ENCODE data around the gene TAF12. TPM values are rescaled to one million over a fixed set of nuclear protein-coding genes. Genes with fewer than 3 reads are reported as not detected.
A peak's percentile ranks its signal among the peaks of the same experiment; 100 is the strongest.

Gene TAF12
- polyA plus RNA-seq, 1 donor (not counting 4 experiments of a cell fraction or from before 2014, with no cell fraction given): 56.9 TPM

- DNase-seq (ENCODE audit: low read depth, low spot score) (peak; percentile 79), FAIRE-seq (no peak)
- TF ChIP-seq EZH2 (IDR thresholded peaks at IDR 0.05; ENCODE audit: low read length) (no peak), CTCF (optimal IDR thresholded peaks at IDR 0.05 in 1 of 3, IDR thresholded peaks at IDR 0.05 in 1 of 3, conservative IDR thresholded peaks at IDR 0.05 in 1 of 3; ENCODE audit: extremely low read depth in 1 of 3, insufficient read depth in 2 of 3, low read length in 3 of 3) (peak in 1 of 3 experiments; percentile 20)
- Histone ChIP-seq H3K9ac (ENCODE audit: control insufficient read depth, extremely low read depth, insufficient read depth, low read length) (peak overlapping the region; percentile 85), H4K20me1 (ENCODE audit: control insufficient read depth, extremely low read depth, insufficient read depth, low read length) (peaks cover 27% of the 10 kb centered on the region), H3K4me2 (ENCODE audit: control insufficient read depth, extremely low read depth, insufficient read depth, low read depth, low read length) (peak overlapping the region; percentile 99), H3K4me3 (ENCODE audit: control insufficient read depth in 2 of 3, extremely low read depth in 1 of 3, insufficient read depth in 2 of 3, low read depth in 1 of 3, low read length in 3 of 3) (peak overlapping the region; percentile 76 to 88 (median 84)), H3K9me3 (ENCODE audit: control insufficient read depth, low read depth, low read length) (no peaks in the 10 kb centered on the region), H3K4me1 (ENCODE audit: control insufficient read depth, extremely low read depth, insufficient read depth, low read length) (peaks cover 24% of the 10 kb centered on the region), H3K9me1 (ENCODE audit: control insufficient read depth, extremely low read depth, insufficient read depth, low read length) (peaks cover 6% of the 10 kb centered on the region), H3K27ac (ENCODE audit: control insufficient read depth, insufficient read depth, low read length) (peak overlapping the region; percentile 84), H2AFZ (ENCODE audit: control insufficient read depth, low read length) (no peak overlapping the region), H3K79me2 (ENCODE audit: control insufficient read depth, insufficient read depth, low read length) (peaks cover 29% of the 10 kb centered on the region), H3K27me3 (ENCODE audit: control insufficient read depth, extremely low read depth, insufficient read depth, low read length) (no peaks in the 10 kb centered on the region), H3K36me3 (ENCODE audit: control insufficient read depth in 2 of 2, extremely low read depth in 1 of 2, insufficient read depth in 2 of 2, low read length in 2 of 2) (peaks cover 21 to 32% of the 10 kb centered on the region in 2 experiments)
- dilution Hi-C loops (cut with MboI; ENCODE audit: extremely low pct_ligation_motif_present, low sequenced_read_pairs): no loop called here
Observed at GRCh38 chr1:28580722-28581530, 61.9 kb downstream of the TAF12 start.

- Histone ChIP-seq H3K9me3 (ENCODE audit: control insufficient read depth, low read depth, low read length) (no peaks in the 10 kb centered on the region), H3K4me3 (ENCODE audit: control insufficient read depth in 2 of 3, extremely low read depth in 1 of 3, insufficient read depth in 2 of 3, low read depth in 1 of 3, low read length in 3 of 3) (peak overlapping the region in 2 of 3 experiments; percentile 84 to 88), H3K36me3 (ENCODE audit: control insufficient read depth in 2 of 2, extremely low read depth in 1 of 2, insufficient read depth in 2 of 2, low read length in 2 of 2) (peaks cover 21 to 32% of the 10 kb centered on the region in 2 experiments), H3K9me1 (ENCODE audit: control insufficient read depth, extremely low read depth, insufficient read depth, low read length) (peaks cover 6% of the 10 kb centered on the region), H4K20me1 (ENCODE audit: control insufficient read depth, extremely low read depth, insufficient read depth, low read length) (peaks cover 27% of the 10 kb centered on the region), H2AFZ (ENCODE audit: control insufficient read depth, low read length) (no peak overlapping the region), H3K27me3 (ENCODE audit: control insufficient read depth, extremely low read depth, insufficient read depth, low read length) (no peaks in the 10 kb centered on the region), H3K4me2 (ENCODE audit: control insufficient read depth, extremely low read depth, insufficient read depth, low read depth, low read length) (peak overlapping the region; percentile 99), H3K4me1 (ENCODE audit: control insufficient read depth, extremely low read depth, insufficient read depth, low read length) (peaks cover 29% of the 10 kb centered on the region), H3K79me2 (ENCODE audit: control insufficient read depth, insufficient read depth, low read length) (peaks cover 29% of the 10 kb centered on the region), H3K27ac (ENCODE audit: control insufficient read depth, insufficient read depth, low read length) (peak overlapping the region; percentile 4), H3K9ac (ENCODE audit: control insufficient read depth, extremely low read depth, insufficient read depth, low read length) (peak overlapping the region; percentile 85)
- FAIRE-seq (no peak), DNase-seq (ENCODE audit: low read depth, low spot score) (peak; percentile 46)
- dilution Hi-C loops (cut with MboI; ENCODE audit: extremely low pct_ligation_motif_present, low sequenced_read_pairs): no loop called here
- no peak for TF ChIP-seq CTCF (optimal IDR thresholded peaks at IDR 0.05 in 1 of 3, IDR thresholded peaks at IDR 0.05 in 1 of 3, conservative IDR thresholded peaks at IDR 0.05 in 1 of 3; ENCODE audit: extremely low read depth in 1 of 3, insufficient read depth in 2 of 3, low read length in 3 of 3)
- TF ChIP-seq EZH2 (IDR thresholded peaks at IDR 0.05; ENCODE audit: low read length): no peak
Observed at GRCh38 chr1:28579401-28579800, 63.5 kb downstream of the TAF12 start.

Measured in keratinocyte (primary cell).